Measurements from ENCODE around the gene RXRA.

Gene RXRA

DNA sequence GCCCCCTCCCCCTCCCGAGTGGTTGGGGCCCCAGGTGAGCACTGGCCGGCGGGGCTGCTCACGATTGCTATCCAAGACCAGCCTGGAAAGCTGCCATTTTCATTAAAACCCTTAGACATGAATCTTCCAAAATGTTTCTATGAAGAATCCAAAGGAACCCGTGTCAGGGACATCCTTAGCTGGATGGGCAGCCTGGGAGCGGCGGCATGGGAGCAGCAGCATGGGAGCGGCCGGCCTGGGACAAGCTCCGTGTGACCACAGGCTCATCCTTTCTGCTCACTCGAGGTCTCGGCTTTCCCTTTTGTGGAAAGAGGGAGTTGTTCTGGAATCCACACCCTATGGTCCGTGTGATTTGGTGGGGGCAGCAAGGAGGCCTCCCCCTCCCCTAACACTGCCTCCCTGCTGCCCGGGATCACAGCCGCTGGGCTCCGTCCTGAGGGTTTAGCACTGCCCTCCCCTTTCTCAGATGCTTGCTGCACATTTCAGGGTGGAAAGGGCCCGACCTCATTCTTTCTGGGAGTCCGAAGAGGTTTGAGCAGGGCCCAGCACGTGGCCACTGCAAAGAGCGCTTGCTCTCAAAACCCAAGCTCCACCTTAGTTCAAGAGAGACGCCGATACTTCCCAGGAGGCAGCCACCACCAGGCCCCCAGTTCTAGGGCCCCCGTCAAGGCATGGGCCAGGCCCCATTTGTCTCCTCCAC is 127.7 kb downstream of the RXRA start:
- TF ChIP-seq, protein P1, sequence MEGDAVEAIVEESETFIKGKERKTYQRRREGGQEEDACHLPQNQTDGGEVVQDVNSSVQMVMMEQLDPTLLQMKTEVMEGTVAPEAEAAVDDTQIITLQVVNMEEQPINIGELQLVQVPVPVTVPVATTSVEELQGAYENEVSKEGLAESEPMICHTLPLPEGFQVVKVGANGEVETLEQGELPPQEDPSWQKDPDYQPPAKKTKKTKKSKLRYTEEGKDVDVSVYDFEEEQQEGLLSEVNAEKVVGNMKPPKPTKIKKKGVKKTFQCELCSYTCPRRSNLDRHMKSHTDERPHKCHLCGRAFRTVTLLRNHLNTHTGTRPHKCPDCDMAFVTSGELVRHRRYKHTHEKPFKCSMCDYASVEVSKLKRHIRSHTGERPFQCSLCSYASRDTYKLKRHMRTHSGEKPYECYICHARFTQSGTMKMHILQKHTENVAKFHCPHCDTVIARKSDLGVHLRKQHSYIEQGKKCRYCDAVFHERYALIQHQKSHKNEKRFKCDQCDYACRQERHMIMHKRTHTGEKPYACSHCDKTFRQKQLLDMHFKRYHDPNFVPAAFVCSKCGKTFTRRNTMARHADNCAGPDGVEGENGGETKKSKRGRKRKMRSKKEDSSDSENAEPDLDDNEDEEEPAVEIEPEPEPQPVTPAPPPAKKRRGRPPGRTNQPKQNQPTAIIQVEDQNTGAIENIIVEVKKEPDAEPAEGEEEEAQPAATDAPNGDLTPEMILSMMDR (IDR thresholded peaks at IDR 0.05), result no peak
- no peak for TF ChIP-seq ZFX (IDR thresholded peaks at IDR 0.05; ENCODE audit: borderline replicate concordance)
- no peak overlapping the region for H3K27ac ChIP-seq

DNA sequence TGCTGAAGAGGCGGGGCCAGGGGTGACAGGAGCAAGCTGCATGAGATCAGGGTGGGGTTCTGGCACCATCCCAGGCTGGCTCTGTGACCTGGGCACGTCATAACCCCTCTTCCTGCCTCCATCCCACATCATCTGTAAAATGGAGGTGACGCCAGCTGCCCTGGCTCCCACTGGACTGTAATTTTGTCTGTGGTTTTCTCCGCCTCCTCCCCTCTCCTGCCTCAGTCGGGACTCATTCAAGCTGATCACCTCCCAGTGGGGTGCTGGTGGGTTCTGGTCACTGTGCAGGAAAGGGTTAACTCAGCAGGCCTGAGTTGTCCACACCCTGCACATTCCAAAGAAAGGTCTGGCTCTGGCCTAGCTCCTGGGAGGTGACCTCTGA is 128.2 kb downstream of the RXRA start:
- TF ChIP-seq ZFX (IDR thresholded peaks at IDR 0.05; ENCODE audit: borderline replicate concordance), result no peak
- TF ChIP-seq, protein P1 (IDR thresholded peaks at IDR 0.05), result no peak
- H3K27ac ChIP-seq, result no peak overlapping the region

DNA sequence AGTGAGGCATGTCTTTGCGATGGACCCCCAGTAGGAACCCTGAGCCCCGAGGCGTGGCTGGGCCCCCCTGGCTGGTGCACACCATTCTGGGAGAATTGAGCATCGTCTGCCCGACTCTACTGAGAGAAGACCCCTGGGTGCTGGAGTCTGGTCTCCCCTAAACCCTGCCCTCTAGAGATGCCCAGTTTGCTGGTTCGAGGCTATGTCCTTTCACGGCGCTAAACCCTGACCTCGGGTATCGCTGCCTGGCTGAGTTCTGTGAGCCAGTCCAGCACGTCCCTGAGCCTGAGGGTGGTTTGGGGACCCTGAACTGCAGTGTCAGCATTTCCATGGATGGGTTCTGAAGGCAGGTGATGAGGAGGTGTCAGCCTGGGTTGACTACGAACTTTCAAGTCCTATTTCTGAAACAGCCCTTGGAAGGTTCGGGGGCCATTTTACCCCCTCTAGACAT is 128.8 kb downstream of the RXRA start:
- TF ChIP-seq, protein P1 (IDR thresholded peaks at IDR 0.05), result no peak
- TF ChIP-seq ZFX (IDR thresholded peaks at IDR 0.05; ENCODE audit: borderline replicate concordance), result no peak
- no peak overlapping the region for H3K27ac ChIP-seq

DNA sequence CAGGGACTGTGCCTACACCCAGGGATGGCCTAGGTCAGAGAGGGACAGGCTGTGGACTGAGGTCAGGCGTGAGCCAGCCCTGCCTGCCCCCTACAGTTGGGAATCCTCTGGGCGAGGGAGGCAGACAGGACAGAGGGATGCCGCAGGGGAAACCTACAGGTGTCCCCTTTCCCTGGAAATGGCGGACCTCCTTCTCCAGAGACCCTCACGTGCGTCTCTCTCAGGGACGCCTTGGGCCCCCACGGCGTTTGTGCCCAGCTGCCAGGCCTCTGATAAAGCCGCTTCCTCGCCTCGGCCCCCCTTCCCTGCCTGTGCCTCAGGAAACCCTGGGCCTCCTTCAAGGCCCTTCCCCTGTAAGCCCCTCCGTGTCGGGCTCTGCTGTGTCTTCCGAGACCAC is 129.3 kb downstream of the RXRA start:
- H3K27ac ChIP-seq, result no peak overlapping the region
- TF ChIP-seq ZFX (IDR thresholded peaks at IDR 0.05; ENCODE audit: borderline replicate concordance), result no peak
- TF ChIP-seq, protein P1 (IDR thresholded peaks at IDR 0.05), result no peak

DNA sequence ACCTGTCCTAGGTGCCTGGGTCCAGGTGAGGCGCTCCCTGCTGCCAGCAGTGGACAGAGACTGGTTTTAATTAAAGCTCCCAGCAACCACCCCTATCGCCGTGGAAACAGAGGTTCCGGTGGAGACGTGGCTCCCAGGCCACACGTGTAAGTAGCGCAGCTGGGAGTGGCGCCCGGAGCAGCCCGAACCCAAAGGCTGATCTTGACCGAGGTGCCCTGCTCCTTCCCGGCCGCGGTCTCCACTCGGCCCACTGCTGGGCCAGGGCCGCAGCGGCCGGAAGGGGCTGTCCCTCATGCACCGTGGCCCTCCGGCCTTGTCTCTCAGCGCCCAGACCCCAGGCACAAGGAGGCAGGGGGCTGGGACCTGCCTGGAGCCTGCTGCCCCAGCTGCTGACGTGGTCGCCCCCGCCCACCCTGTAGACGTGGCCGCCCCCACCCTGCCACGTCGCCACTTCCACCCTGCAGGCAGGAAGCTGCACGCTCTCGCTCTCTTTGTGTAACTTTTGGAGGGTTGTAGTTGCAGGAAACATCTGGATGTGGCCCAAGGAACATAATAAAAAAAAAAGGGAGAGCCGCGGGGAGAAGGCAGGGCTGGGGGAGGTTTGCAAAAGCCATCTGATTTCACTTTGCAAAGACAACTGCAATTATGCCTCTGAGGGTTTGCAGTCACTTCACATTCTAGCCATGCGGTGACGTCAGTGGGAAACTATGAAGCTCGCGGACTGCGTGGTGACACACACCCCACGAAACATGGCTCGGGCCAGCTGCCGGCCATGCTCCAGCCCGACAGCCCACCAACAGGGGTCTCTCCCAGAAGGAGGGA is 129.9 kb downstream of the RXRA start:
- no peak for TF ChIP-seq ZFX (IDR thresholded peaks at IDR 0.05; ENCODE audit: borderline replicate concordance)
- TF ChIP-seq, protein P1 (IDR thresholded peaks at IDR 0.05), result no peak
- H3K27ac ChIP-seq, result no peak overlapping the region

DNA sequence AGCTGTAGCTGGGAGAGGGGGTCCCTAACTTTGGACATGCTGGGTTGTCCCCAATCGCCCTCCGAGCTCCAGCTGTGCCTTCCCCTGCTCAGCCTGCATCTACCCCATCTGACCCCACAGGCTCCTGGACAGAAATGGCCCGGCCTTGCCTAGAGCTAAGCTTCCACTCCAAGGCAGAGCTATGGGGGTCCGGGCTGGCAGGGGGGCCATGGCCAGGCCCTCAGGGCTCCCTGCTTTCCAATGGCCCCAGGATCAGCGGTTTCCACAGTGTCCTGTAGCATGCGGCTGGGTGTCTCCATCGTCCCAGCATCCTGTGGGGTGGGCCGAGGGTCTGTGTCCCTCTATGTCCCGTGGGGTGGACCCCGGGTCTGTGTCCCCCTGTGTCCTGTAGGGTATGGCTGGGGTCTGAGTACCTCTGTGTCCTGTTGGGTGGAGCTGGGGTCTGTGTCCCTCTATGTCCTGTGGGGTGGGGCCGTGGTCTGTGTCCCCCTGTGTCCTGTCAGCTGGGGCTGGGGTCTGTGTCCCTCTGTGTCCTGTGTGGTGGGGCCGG is 130.6 kb downstream of the RXRA start:
- H3K27ac ChIP-seq, result no peak overlapping the region
- no peak for TF ChIP-seq ZFX (IDR thresholded peaks at IDR 0.05; ENCODE audit: borderline replicate concordance)
- TF ChIP-seq, protein P1 (IDR thresholded peaks at IDR 0.05), result no peak

Measured in 22Rv1 (cell line).